Measurements from ENCODE around the gene DBI. TPM values are rescaled to one million over a fixed set of nuclear protein-coding genes. Genes with fewer than 3 reads are reported as not detected.

The DBI gene
- polyA plus RNA-seq, 2 of the 4 experiments (the other 2 are of a cell fraction): 339 to 823 TPM

DNA sequence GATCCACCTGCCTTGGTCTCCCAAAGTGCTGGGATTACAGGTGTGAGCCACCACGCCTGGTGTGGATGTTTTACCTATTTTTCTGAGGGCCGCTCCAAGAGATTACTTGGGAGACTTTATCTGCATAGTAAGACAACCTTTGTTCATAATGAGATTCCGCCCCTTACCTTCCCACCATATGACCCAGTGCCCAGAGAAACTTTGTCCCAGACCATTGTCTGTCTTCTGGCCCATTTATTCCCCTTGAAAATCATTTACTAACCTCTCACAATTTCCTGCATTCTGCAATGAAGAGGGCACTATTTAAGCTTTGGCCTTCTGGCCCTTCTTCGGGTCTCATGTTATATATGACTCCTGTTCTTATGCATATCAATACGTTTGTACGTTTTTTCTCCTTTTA lies 51.1 kb downstream of the DBI start:
- CTCF ChIA-PET: interaction anchor here (0.9 to 3.4 kb wide), 3 partner anchors 10 to 59 kb away, joined by 4 to 20 read pairs (median 7); no protein-coding TSS in a partner anchor

DNA sequence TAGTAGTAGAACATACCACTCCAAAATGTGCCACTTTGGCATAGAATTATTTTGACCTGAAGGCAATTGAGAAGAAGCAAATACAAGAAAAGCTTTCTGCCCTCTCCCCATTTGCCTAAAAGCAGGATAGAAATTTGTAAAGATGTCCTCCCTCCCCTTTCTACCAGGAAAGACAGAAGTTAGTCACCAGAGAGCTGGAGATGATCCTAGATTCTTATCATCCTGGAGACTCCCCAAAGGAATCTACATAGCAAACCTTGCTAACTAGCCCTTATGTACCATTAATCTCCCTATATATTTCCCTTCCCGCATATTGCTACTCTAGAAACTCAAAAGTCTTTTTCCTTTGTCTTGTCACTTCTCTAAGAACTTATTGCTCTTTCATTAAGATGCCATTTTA lies 52.3 kb downstream of the DBI start:
- Histone ChIP-seq H3K27ac (no peak overlapping the region), H3K4me3 (no peak overlapping the region), H3K4me1 (peaks cover 20% of the 10 kb centered on the region; the same call in 2 of the 3 replicates), H3K4me2 (no peak overlapping the region), H3K9me3 (peaks cover 11% of the 10 kb centered on the region)
- TF ChIP-seq FOXS1 (CRISPR knock-in tag; IDR thresholded peaks at IDR 0.05) (no peak), ZFP36 (IDR thresholded peaks at IDR 0.05; ENCODE audit: borderline replicate concordance, partially characterized antibody) (no peak), RAD21 (conservative IDR thresholded peaks at IDR 0.05 in 1 of 2, IDR thresholded peaks at IDR 0.05 in 1 of 2) (no peak), CBX2 (IDR thresholded peaks at IDR 0.05; ENCODE audit: borderline replicate concordance, low read depth) (no peak), CBX8 (IDR thresholded peaks at IDR 0.05) (no peak), ZSCAN20 (CRISPR knock-in tag; IDR thresholded peaks at IDR 0.05) (no peak), KDM1A (IDR thresholded peaks at IDR 0.05; ENCODE audit: low read depth) (no peak), NPAS2 (CRISPR knock-in tag; IDR thresholded peaks at IDR 0.05; ENCODE audit: borderline replicate concordance) (no peak), ZNF302 (CRISPR knock-in tag; IDR thresholded peaks at IDR 0.05) (no peak), GATA3 (IDR thresholded peaks at IDR 0.05; ENCODE audit: borderline replicate concordance) (no peak), NFE2L2 (conservative IDR thresholded peaks at IDR 0.05; ENCODE audit: low read length) (no peak), RCOR1 (IDR thresholded peaks at IDR 0.05; ENCODE audit: low read depth, low read length) (no peak), POLR2AphosphoS2 (conservative IDR thresholded peaks at IDR 0.05; ENCODE audit: low read length) (no peak), KDM5A (IDR thresholded peaks at IDR 0.05) (no peak), MYC (IDR thresholded peaks at IDR 0.05; ENCODE audit: borderline replicate concordance, low read length) (no peak), SMC3 (IDR thresholded peaks at IDR 0.05) (no peak)
- TF ChIP-seq, protein P1, sequence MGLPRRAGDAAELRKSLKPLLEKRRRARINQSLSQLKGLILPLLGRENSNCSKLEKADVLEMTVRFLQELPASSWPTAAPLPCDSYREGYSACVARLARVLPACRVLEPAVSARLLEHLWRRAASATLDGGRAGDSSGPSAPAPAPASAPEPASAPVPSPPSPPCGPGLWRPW (IDR thresholded peaks at IDR 0.05): no peak
- TF ChIP-seq, protein P2, sequence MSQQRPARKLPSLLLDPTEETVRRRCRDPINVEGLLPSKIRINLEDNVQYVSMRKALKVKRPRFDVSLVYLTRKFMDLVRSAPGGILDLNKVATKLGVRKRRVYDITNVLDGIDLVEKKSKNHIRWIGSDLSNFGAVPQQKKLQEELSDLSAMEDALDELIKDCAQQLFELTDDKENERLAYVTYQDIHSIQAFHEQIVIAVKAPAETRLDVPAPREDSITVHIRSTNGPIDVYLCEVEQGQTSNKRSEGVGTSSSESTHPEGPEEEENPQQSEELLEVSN (IDR thresholded peaks at IDR 0.05; ENCODE audit: borderline replicate concordance, low read depth): no peak
- TF ChIP-seq, protein P3, sequence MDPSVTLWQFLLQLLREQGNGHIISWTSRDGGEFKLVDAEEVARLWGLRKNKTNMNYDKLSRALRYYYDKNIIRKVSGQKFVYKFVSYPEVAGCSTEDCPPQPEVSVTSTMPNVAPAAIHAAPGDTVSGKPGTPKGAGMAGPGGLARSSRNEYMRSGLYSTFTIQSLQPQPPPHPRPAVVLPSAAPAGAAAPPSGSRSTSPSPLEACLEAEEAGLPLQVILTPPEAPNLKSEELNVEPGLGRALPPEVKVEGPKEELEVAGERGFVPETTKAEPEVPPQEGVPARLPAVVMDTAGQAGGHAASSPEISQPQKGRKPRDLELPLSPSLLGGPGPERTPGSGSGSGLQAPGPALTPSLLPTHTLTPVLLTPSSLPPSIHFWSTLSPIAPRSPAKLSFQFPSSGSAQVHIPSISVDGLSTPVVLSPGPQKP (IDR thresholded peaks at IDR 0.05; ENCODE audit: low read depth, low read length): no peak
- DNase-seq (ENCODE audit: low read depth in 1 of 2, low spot score in 1 of 2): no peak
- WGBS (ENCODE audit: missing lambda C conversion rate): 48% methylated on average over 1 of the region's 1 CpG
- FAIRE-seq: no peak
- POLR2A ChIA-PET: no interaction called here
- no peak for ATAC-seq
- CTCF ChIA-PET: interaction anchor here (1.0 kb wide), 1 partner anchor 57 kb away, joined by 5 read pairs; no protein-coding TSS in a partner anchor

More for the DNA sequence above, 51.1 kb downstream of the DBI start:
- Histone ChIP-seq H3K4me1 (peaks cover 20% of the 10 kb centered on the region; the same call in 2 of the 3 replicates), H3K27ac (no peak overlapping the region), H3K9me3 (peaks cover 11% of the 10 kb centered on the region), H3K4me2 (no peak overlapping the region), H3K4me3 (no peak overlapping the region)
- TF ChIP-seq MAZ (IDR thresholded peaks at IDR 0.05; ENCODE audit: borderline replicate concordance, low read depth, low read length): no peak
- TF ChIP-seq EHMT2 (IDR thresholded peaks at IDR 0.05; ENCODE audit: low read depth): no peak
- TF ChIP-seq KDM5A (IDR thresholded peaks at IDR 0.05): no peak
- TF ChIP-seq RNF2 (IDR thresholded peaks at IDR 0.05; ENCODE audit: borderline replicate concordance, low read depth): no peak
- TF ChIP-seq, protein P4, sequence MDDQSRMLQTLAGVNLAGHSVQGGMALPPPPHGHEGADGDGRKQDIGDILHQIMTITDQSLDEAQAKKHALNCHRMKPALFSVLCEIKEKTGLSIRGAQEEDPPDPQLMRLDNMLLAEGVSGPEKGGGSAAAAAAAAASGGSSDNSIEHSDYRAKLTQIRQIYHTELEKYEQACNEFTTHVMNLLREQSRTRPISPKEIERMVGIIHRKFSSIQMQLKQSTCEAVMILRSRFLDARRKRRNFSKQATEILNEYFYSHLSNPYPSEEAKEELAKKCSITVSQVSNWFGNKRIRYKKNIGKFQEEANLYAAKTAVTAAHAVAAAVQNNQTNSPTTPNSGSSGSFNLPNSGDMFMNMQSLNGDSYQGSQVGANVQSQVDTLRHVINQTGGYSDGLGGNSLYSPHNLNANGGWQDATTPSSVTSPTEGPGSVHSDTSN (IDR thresholded peaks at IDR 0.05): no peak
- TF ChIP-seq CHD2 (IDR thresholded peaks at IDR 0.05; ENCODE audit: low read length, partially characterized antibody): no peak
- TF ChIP-seq TFCP2L1 (CRISPR knock-in tag; IDR thresholded peaks at IDR 0.05): no peak
- TF ChIP-seq, protein P3 (IDR thresholded peaks at IDR 0.05; ENCODE audit: low read depth, low read length): no peak
- no peak for TF ChIP-seq BHLHE40 (IDR thresholded peaks at IDR 0.05; ENCODE audit: low read depth, low read length)
- no peak for TF ChIP-seq MAFK (IDR thresholded peaks at IDR 0.05; ENCODE audit: partially characterized antibody)
- TF ChIP-seq KDM1A (IDR thresholded peaks at IDR 0.05; ENCODE audit: low read depth): no peak
- TF ChIP-seq FOSB (CRISPR knock-in tag; IDR thresholded peaks at IDR 0.05): no peak
- TF ChIP-seq ZC3H11A (IDR thresholded peaks at IDR 0.05): no peak
- no peak for TF ChIP-seq FOSL2 (IDR thresholded peaks at IDR 0.05)
- no peak for TF ChIP-seq FOSL2 (CRISPR knock-in tag; IDR thresholded peaks at IDR 0.05)
- POLR2A ChIA-PET: no interaction called here
- DNase-seq (ENCODE audit: low read depth in 1 of 2, low spot score in 1 of 2) (no peak), FAIRE-seq (no peak), ATAC-seq (no peak)
- WGBS (ENCODE audit: missing lambda C conversion rate): 78% methylated on average over 6 of the region's 6 CpGs
